B cell (primary cell): ENCODE results near the gene SEZ6L. TPM values are rescaled to one million over a fixed set of nuclear protein-coding genes. Genes with fewer than 3 reads are reported as not detected.

Source experiments
- ATAC-seq: fragments of 200-7000 bp; cut with Tn5 transposase; one replicate; pipeline ENCODE4 v1.10.0; 2021; ENCODE audit warnings: low read depth, mild to moderate bottlenecking, moderate number of reproducible peaks, moderate library complexity
- CTCF ChIA-PET: fragments of 350-600 bp; sonication (Branson Sonifier 250); formaldehyde crosslinking; loops from one replicate; lab custom pipeline; 2021; ENCODE audit warnings: antibody characterized with exemption, inconsistent platforms; lab: Charles Lee
- POLR2A ChIA-PET: fragments of 350-600 bp; sonication (Branson Sonifier 250); formaldehyde crosslinking; loops from one replicate; lab custom pipeline; 2021; ENCODE audit warnings: antibody characterized with exemption; lab: Charles Lee
- DNase-seq: peaks from one replicate; pipeline ENCODE4 v3.0.0; 2013
- H2AFZ ChIP-seq: 2 replicates; pipeline ENCODE4 v1.6.1; 2012; ENCODE audit warnings: mild to moderate bottlenecking, low read depth, low read length; ENCODE audit not compliant: insufficient read depth, poor library complexity, severe bottlenecking
- H3K27ac ChIP-seq, 2 donors: 1 replicate in 1 of 2; 2 replicates in 1 of 2; pipeline ENCODE4 v1.5.1; 2012 to 2013; ENCODE audit warnings: low read length in 2 of 2, mild to moderate bottlenecking in 2 of 2, moderate library complexity in 1 of 2
- H3K27me3 ChIP-seq, 4 experiments: fragments of 200-600 bp in 1 of 4; sonication (generic) in 1 of 4; replicated peaks in 1 of 4; 1 replicate in 2 of 4; 2 replicates in 2 of 4; pipeline versions ENCODE4 v1.6.1 to v1.7.0; 2013 to 2016; ENCODE audit warnings: low read length in 3 of 4, mild to moderate bottlenecking in 2 of 4, mixed read lengths in 1 of 4, moderate library complexity in 1 of 4; ENCODE audit not compliant: insufficient read depth in 4 of 4, control insufficient read depth in 3 of 4; ENCODE audit errors: control extremely low read depth in 1 of 4
- H3K36me3 ChIP-seq, 2 experiments: replicated peaks in 1 of 2; 1 replicate in 1 of 2; 2 replicates in 1 of 2; pipeline versions ENCODE4 v1.6.1 to v1.7.1; 2013; ENCODE audit warnings: low read length in 1 of 2; ENCODE audit not compliant: insufficient read depth in 2 of 2, control insufficient read depth in 1 of 2; ENCODE audit errors: control extremely low read depth in 1 of 2, extremely low read depth in 1 of 2
- H3K4me1 ChIP-seq, 2 donors: fragments of 200-600 bp in 1 of 2; sonication (generic) in 1 of 2; 1 replicate in 1 of 2; 2 replicates in 1 of 2; pipeline versions ENCODE4 v1.5.1 to v1.6.1; 2013 to 2017; ENCODE audit warnings: low read length in 2 of 2; ENCODE audit not compliant: control insufficient read depth in 2 of 2, insufficient read depth in 2 of 2
- H3K4me2 ChIP-seq: replicated peaks from 2 replicates; pipeline ENCODE3; 2012; ENCODE audit warnings: mild to moderate bottlenecking, low read depth, low read length; ENCODE audit not compliant: poor library complexity, severe bottlenecking
- H3K4me3 ChIP-seq, 5 experiments: fragments of 200-600 bp in 1 of 5; sonication (generic) in 1 of 5; 1 replicate in 3 of 5; 2 replicates in 2 of 5; pipeline versions ENCODE4 v1.5.1 to v1.7.0; 2011 to 2016; ENCODE audit warnings: low read length in 4 of 5, mild to moderate bottlenecking in 4 of 5, low read depth in 2 of 5, control low read depth in 1 of 5, moderate library complexity in 1 of 5; ENCODE audit not compliant: insufficient read depth in 1 of 5; ENCODE audit errors: control extremely low read depth in 1 of 5, extremely low read depth in 1 of 5
- H3K79me2 ChIP-seq: fragments of 200-600 bp; sonication (generic); one replicate; pipeline ENCODE4 v1.6.0; 2016; ENCODE audit warnings: low read length; ENCODE audit not compliant: control insufficient read depth, insufficient read depth
- H3K9ac ChIP-seq: fragments of 200-600 bp; sonication (generic); 2 replicates; pipeline ENCODE4 v1.6.1; 2017; ENCODE audit warnings: mild to moderate bottlenecking, low read length, moderate library complexity
- H3K9me3 ChIP-seq, 3 donors: one replicate each; pipeline versions ENCODE4 v1.6.1 to v1.7.1; 2013; ENCODE audit warnings: low read length in 2 of 3; ENCODE audit not compliant: control insufficient read depth in 2 of 3, insufficient read depth in 1 of 3; ENCODE audit errors: control extremely low read depth in 1 of 3
- H4K20me1 ChIP-seq: 2 replicates; pipeline ENCODE4 v1.6.0; 2012; ENCODE audit warnings: mild to moderate bottlenecking, low read length; ENCODE audit not compliant: insufficient read depth, control insufficient read depth, poor library complexity, severe bottlenecking
- H3K27ac Mint-ChIP-seq: one replicate; pipeline ENCODE4 v1.8.0; 2021; ENCODE audit warnings: mixed read lengths
- H3K27me3 Mint-ChIP-seq: one replicate; pipeline ENCODE4 v1.8.0; 2021; ENCODE audit warnings: mixed read lengths
- H3K4me1 Mint-ChIP-seq: one replicate; pipeline ENCODE4 v1.8.0; 2021; ENCODE audit warnings: mixed read lengths
- H3K4me3 Mint-ChIP-seq: one replicate; pipeline ENCODE4 v1.8.0; 2021; ENCODE audit warnings: mixed read lengths
- H3K9me3 Mint-ChIP-seq: one replicate; pipeline ENCODE4 v1.8.0; 2022; ENCODE audit warnings: mixed read lengths; ENCODE audit not compliant: insufficient read depth
- CTCF ChIP-seq: fragments of 200-600 bp; IDR thresholded peaks from one replicate; pipeline ENCODE4 v1.8.0; 2022; ENCODE audit warnings: antibody characterized with exemption, mild to moderate bottlenecking
- EZH2 ChIP-seq: IDR thresholded peaks from 2 replicates; pipeline ENCODE4 v1.6.1; 2012; ENCODE audit warnings: borderline replicate concordance, low read depth, mild to moderate bottlenecking, moderate library complexity, low read length; ENCODE audit not compliant: insufficient read depth, poor library complexity, severe bottlenecking
- WGBS: methylation state at CpG from one replicate; pipeline ENCODE4 v1.1.5; 2013; ENCODE audit warnings: missing lambda C conversion rate; ENCODE audit not compliant: insufficient coverage; 5-methylcytosine and 5-hydroxymethylcytosine counted together
- intact Hi-C: fragments of 100-400 bp; cut with micrococcal nuclease; formaldehyde crosslinking; loops from one replicate; pipeline ENCODE4 v1.10.0; 2022
- polyA plus RNA-seq: library from polyadenylated mRNA; depleted of rRNA; stranded (reverse); fragments of >200 nt; gene quantifications from 2 replicates; pipeline ENCODE4 v1.2.3, GENCODE V29; 2012
- total RNA-seq, 2 donors: library from RNA; stranded (reverse); fragments of 120-200 nt in 1 of 2; gene quantifications; 1 replicate in 1 of 2; 2 replicates in 1 of 2; pipeline versions ENCODE4 v1.2.3 to v1.2.4, GENCODE V29; 2013 to 2022

The SEZ6L gene
- total and polyA plus RNA-seq, 2 donors (not counting 1 experiment from before 2014, with no cell fraction given), result 0.04 TPM; not detected in 1

- H3K36me3 ChIP-seq, result no peaks in the 10 kb centered on the region
- H3K4me2 ChIP-seq, result no peak overlapping the region
- Mint-ChIP-seq H3K4me3 (no peak overlapping the region), H3K27ac (no peak overlapping the region), H3K4me1 (no peaks in the 10 kb centered on the region), H3K27me3 (peaks cover 28% of the 10 kb centered on the region), H3K9me3 (no peaks in the 10 kb centered on the region)
- ATAC-seq (no peak), DNase-seq (no peak)
- H3K9me3 ChIP-seq, result no peaks in the 10 kb centered on the region
- H2AFZ ChIP-seq, result no peak overlapping the region
- POLR2A ChIA-PET, result no interaction called here
- CTCF ChIA-PET, result no interaction called here
- no peaks in the 10 kb centered on the region for H3K4me1 ChIP-seq
- no peaks in the 10 kb centered on the region for H3K79me2 ChIP-seq
- H3K27me3 ChIP-seq, result peaks cover 0 to 12% (median 7%) of the 10 kb centered on the region in 4 experiments
- intact Hi-C loops, result no loop called here
- no peak overlapping the region for H3K4me3 ChIP-seq
- H3K9ac ChIP-seq, result no peak overlapping the region
- 81% methylated on average over 4 of the region's 6 CpGs for WGBS
- no peaks in the 10 kb centered on the region for H4K20me1 ChIP-seq
- TF ChIP-seq CTCF (no peak), EZH2 (no peak)
- no peak overlapping the region for H3K27ac ChIP-seq
Measured at GRCh38 chr22:26265909-26266308, 96.6 kb downstream of the SEZ6L start.

- CTCF ChIA-PET, result no interaction called here
- Mint-ChIP-seq H3K27me3 (peaks cover 24% of the 10 kb centered on the region), H3K4me3 (no peak overlapping the region), H3K27ac (no peak overlapping the region), H3K4me1 (no peaks in the 10 kb centered on the region), H3K9me3 (no peaks in the 10 kb centered on the region)
- no peaks in the 10 kb centered on the region for H3K4me1 ChIP-seq
- H3K4me3 ChIP-seq, result no peak overlapping the region
- H3K27me3 ChIP-seq, result peaks cover 0 to 17% (median 8%) of the 10 kb centered on the region in 4 experiments
- no peak overlapping the region for H3K27ac ChIP-seq
- ATAC-seq (no peak), DNase-seq (no peak)
- no peak overlapping the region for H3K9ac ChIP-seq
- 60% methylated on average over 1 of the region's 1 CpG for WGBS
- POLR2A ChIA-PET, result no interaction called here
- no peaks in the 10 kb centered on the region for H3K36me3 ChIP-seq
- H4K20me1 ChIP-seq, result no peaks in the 10 kb centered on the region
- no peak for TF ChIP-seq EZH2
- no peak for TF ChIP-seq CTCF
- no peak overlapping the region for H2AFZ ChIP-seq
- no peaks in the 10 kb centered on the region for H3K79me2 ChIP-seq
- no peaks in the 10 kb centered on the region for H3K9me3 ChIP-seq
- H3K4me2 ChIP-seq, result no peak overlapping the region
- intact Hi-C loops, result no loop called here
Measured at GRCh38 chr22:26267856-26268255, 98.6 kb downstream of the SEZ6L start.
